Measurements from ENCODE around the gene SLC5A6. TPM values are rescaled to one million over a fixed set of nuclear protein-coding genes. Genes with fewer than 3 reads are reported as not detected.
A peak's percentile ranks its signal among the peaks of the same experiment; 100 is the strongest.

The SLC5A6 gene
- total and polyA plus RNA-seq, 8 donors = 5.7 to 71.0 (median 21.4) TPM

- intact Hi-C loops (cut with DNase I; ENCODE audit: low total_unique reads) = no loop called here
- no peak for TF ChIP-seq POLR2AphosphoS5 (IDR thresholded peaks at IDR 0.05)
- TF ChIP-seq CTCF (IDR thresholded peaks at IDR 0.05) = peak in 4 of 7 experiments; percentile 45 to 60 (median 51)
- 34 to 41% (median 37%) methylated on average over 8 of the region's 8 CpGs for WGBS, 5 donors
- H3K4me1 ChIP-seq = peaks cover 0 to 8% (median 0%) of the 10 kb centered on the region in 4 donors
- peak; percentile 53 to 81 for DNase-seq
- H3K36me3 ChIP-seq = no peaks in the 10 kb centered on the region
- H3K27ac ChIP-seq = no peak overlapping the region
- H3K4me3 ChIP-seq = no peak overlapping the region
- H3K9me3 ChIP-seq = no peaks in the 10 kb centered on the region
- H3K27me3 ChIP-seq = no peaks in the 10 kb centered on the region
These were observed 20.8 kb downstream of the SLC5A6 start for GRCh38 chr2:27191070-27191829.

- no peaks in the 10 kb centered on the region for H3K36me3 ChIP-seq
- peaks cover 0 to 5% (median 2%) of the 10 kb centered on the region in 4 donors for H3K4me1 ChIP-seq
- H3K27me3 ChIP-seq = no peaks in the 10 kb centered on the region
- H3K9me3 ChIP-seq = no peaks in the 10 kb centered on the region
- WGBS, 5 donors = 86 to 90% (median 88%) methylated on average over 8 of the region's 8 CpGs
- DNase-seq = no peak
- no peak for TF ChIP-seq POLR2A (IDR thresholded peaks at IDR 0.05)
- TF ChIP-seq CTCF (IDR thresholded peaks at IDR 0.05) = no peak
- no peak for TF ChIP-seq EP300 (IDR thresholded peaks at IDR 0.05)
- TF ChIP-seq POLR2AphosphoS5 (IDR thresholded peaks at IDR 0.05) = no peak
- no peak overlapping the region for H3K4me3 ChIP-seq
- intact Hi-C loops (cut with DNase I; ENCODE audit: low total_unique reads) = loop anchor here (10.0 kb wide), 1 partner anchor 85 kb away; no protein-coding TSS in a partner anchor
- no peak overlapping the region for H3K27ac ChIP-seq
These were observed 22.1 kb downstream of the SLC5A6 start for GRCh38 chr2:27189989-27190388.

- H3K27ac ChIP-seq = peak overlapping the region in 2 of 5 donors; percentile 73 to 85
- H3K27me3 ChIP-seq = peaks cover 0 to under 1% (median 0%) of the 10 kb centered on the region in 3 donors
- DNase-seq = no peak
- TF ChIP-seq CTCF (IDR thresholded peaks at IDR 0.05) (no peak), EP300 (IDR thresholded peaks at IDR 0.05) (no peak), POLR2AphosphoS5 (IDR thresholded peaks at IDR 0.05) (no peak), POLR2A (IDR thresholded peaks at IDR 0.05) (no peak)
- H3K4me3 ChIP-seq = no peak overlapping the region
- no peaks in the 10 kb centered on the region for H3K9me3 ChIP-seq
- WGBS, 5 donors = 61 to 74% (median 71%) methylated on average over 6 of the region's 6 CpGs
- peaks cover 0 to 5% (median 0%) of the 10 kb centered on the region in 4 donors for H3K4me1 ChIP-seq
- H3K36me3 ChIP-seq = no peaks in the 10 kb centered on the region
- intact Hi-C loops (cut with DNase I; ENCODE audit: low total_unique reads) = loop anchor here (10.0 kb wide), 1 partner anchor 82 kb away; no protein-coding TSS in a partner anchor
These were observed 25.3 kb downstream of the SLC5A6 start for GRCh38 chr2:27186613-27187345.

GRCh38 chr2:27185331-27186026, 26.6 kb downstream of the SLC5A6 start:
- TF ChIP-seq POLR2A (IDR thresholded peaks at IDR 0.05) = no peak
- TF ChIP-seq POLR2AphosphoS5 (IDR thresholded peaks at IDR 0.05) = peak in 1 of 3 donors; percentile 50
- TF ChIP-seq CTCF (IDR thresholded peaks at IDR 0.05) = no peak
- WGBS, 5 donors = 14 to 19% (median 17%) methylated on average over 6 of the region's 6 CpGs
- Histone ChIP-seq H3K27ac (peak overlapping the region; percentile 25 to 85 (median 73)), H3K27me3 (peaks cover 0 to 11% (median 0%) of the 10 kb centered on the region in 3 donors), H3K9me3 (no peaks in the 10 kb centered on the region), H3K36me3 (no peaks in the 10 kb centered on the region), H3K4me3 (no peak overlapping the region), H3K4me1 (peaks cover 0 to 5% (median 0%) of the 10 kb centered on the region in 4 donors)
- DNase-seq = peak in 1 of 2 donors; percentile 41
- intact Hi-C loops (cut with DNase I; ENCODE audit: low total_unique reads) = loop anchor here (10.0 kb wide), 1 partner anchor 81 kb away; no protein-coding TSS in a partner anchor

Measured in stomach (tissue), 9 donors.